Measurements from ENCODE around the gene FHOD1. TPM values are rescaled to one million over a fixed set of nuclear protein-coding genes. Genes with fewer than 3 reads are reported as not detected.
A peak's percentile ranks its signal among the peaks of the same experiment; 100 is the strongest.

FHOD1 gene
- total and polyA plus RNA-seq, 9 of the 15 experiments (the other 6 are each of a cell fraction or from before 2014, with no cell fraction given), result 18.7 to 126 (median 32.3) TPM

DNA sequence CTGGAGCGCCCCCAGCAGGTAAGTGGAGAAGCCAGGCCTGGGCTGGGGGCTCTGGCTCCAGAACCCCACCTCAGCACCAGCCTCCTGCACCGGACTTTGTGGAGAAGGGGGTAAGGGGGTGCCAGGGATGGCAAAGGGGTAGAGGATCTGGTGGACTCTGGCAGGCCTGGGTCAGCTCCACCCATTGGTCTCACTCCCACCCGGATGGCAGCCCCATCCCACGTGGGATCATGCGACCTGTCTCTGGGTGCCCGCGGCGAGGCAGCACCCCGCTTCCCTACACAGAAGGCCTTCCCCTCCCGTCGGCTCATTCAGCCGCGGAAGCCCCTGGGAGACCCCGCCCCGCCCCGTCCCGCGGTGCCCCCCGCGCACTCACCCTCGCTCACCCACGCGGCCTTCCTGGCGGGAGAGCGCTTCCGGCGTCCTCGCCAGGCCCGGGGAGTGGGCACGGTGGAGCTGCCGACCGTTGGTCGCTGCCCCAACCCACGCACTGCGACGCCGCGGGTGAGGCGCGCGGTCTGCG is 31.6 kb upstream of the FHOD1 start (continued):
- TF ChIP-seq C11orf30 (IDR thresholded peaks at IDR 0.05; ENCODE audit: low read depth), result peak; percentile 55
- TF ChIP-seq GABPA (tag; conservative IDR thresholded peaks at IDR 0.05; ENCODE audit: low read depth), result peak; percentile 81
- peak; percentile 84; the same call in 1 of the 2 replicates for TF ChIP-seq REST (IDR thresholded peaks at IDR 0.05; ENCODE audit: borderline replicate concordance)
- no peak for TF ChIP-seq REST (CRISPR knock-in tag; IDR thresholded peaks at IDR 0.05; ENCODE audit: low read depth)
- TF ChIP-seq CHD4 (IDR thresholded peaks at IDR 0.05; ENCODE audit: insufficient read depth, insufficient replicate concordance, low read depth, low read length, poor library complexity, severe bottlenecking), result no peak
- no peak for TF ChIP-seq RBM25 (IDR thresholded peaks at IDR 0.05; ENCODE audit: low read depth, low read length, severe bottlenecking)
- TF ChIP-seq FOXP1 (CRISPR knock-in tag; IDR thresholded peaks at IDR 0.05), result 0 out of 2 replicates have a peak, but pooled peaks have one; percentile 51
- TF ChIP-seq, protein P1, sequence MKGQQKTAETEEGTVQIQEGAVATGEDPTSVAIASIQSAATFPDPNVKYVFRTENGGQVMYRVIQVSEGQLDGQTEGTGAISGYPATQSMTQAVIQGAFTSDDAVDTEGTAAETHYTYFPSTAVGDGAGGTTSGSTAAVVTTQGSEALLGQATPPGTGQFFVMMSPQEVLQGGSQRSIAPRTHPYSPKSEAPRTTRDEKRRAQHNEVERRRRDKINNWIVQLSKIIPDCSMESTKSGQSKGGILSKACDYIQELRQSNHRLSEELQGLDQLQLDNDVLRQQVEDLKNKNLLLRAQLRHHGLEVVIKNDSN (CRISPR knock-in tag; IDR thresholded peaks at IDR 0.05), result peak; percentile 49
- peak in 1 of 2 experiments; percentile 81; a peak in 2 of 4 replicates for TF ChIP-seq HDAC1 (IDR thresholded peaks at IDR 0.05)
- peak; percentile 51; the same call in 1 of the 2 replicates for TF ChIP-seq ZNF143 (CRISPR knock-in tag; IDR thresholded peaks at IDR 0.05)
- TF ChIP-seq NBN (IDR thresholded peaks at IDR 0.05; ENCODE audit: low read depth), result 0 out of 2 replicates have a peak, but pooled peaks have one; percentile 41
- TF ChIP-seq HLTF (IDR thresholded peaks at IDR 0.05), result no peak
- TF ChIP-seq CTCFL (IDR thresholded peaks at IDR 0.05; ENCODE audit: borderline replicate concordance, insufficient read depth, low read depth, low read length, poor library complexity, severe bottlenecking), result peak; percentile 17
- TF ChIP-seq MYC (IDR thresholded peaks at IDR 0.05; ENCODE audit: low read depth, low read length), result peak; percentile 63
- TF ChIP-seq MYC (CRISPR knock-in tag; IDR thresholded peaks at IDR 0.05; ENCODE audit: borderline replicate concordance, low read depth), result peak; percentile 86; the same call in 1 of the 2 replicates
- TF ChIP-seq ZC3H8 (IDR thresholded peaks at IDR 0.05), result no peak

Data from K562 (cell line).